Measurements from ENCODE around the gene CCDC28B. TPM values are rescaled to one million over a fixed set of nuclear protein-coding genes. Genes with fewer than 3 reads are reported as not detected.
A peak's percentile ranks its signal among the peaks of the same experiment; 100 is the strongest.

The CCDC28B gene
- polyA plus RNA-seq, 1 donor = 21.3 TPM

DNA sequence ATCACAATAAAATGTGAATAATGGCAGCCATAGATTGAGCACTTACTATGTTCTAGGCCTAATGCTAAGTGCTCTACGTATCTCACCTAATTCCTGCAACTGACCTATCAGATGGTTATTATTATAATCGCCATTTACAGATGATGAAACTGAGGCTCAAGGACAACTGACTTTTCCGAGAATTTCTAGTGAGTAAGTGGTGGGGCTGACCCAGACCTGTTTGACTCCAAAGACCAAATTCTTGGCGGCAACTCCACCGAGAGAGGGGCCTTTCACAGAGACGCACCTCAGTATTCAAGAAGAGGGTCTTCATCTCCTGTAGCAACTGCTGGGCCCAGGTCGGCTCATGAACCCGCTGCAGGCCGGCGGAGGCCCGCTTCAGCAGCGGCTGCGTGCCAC lies 21.2 kb downstream of the CCDC28B start:
- no peak for DNase-seq

DNA sequence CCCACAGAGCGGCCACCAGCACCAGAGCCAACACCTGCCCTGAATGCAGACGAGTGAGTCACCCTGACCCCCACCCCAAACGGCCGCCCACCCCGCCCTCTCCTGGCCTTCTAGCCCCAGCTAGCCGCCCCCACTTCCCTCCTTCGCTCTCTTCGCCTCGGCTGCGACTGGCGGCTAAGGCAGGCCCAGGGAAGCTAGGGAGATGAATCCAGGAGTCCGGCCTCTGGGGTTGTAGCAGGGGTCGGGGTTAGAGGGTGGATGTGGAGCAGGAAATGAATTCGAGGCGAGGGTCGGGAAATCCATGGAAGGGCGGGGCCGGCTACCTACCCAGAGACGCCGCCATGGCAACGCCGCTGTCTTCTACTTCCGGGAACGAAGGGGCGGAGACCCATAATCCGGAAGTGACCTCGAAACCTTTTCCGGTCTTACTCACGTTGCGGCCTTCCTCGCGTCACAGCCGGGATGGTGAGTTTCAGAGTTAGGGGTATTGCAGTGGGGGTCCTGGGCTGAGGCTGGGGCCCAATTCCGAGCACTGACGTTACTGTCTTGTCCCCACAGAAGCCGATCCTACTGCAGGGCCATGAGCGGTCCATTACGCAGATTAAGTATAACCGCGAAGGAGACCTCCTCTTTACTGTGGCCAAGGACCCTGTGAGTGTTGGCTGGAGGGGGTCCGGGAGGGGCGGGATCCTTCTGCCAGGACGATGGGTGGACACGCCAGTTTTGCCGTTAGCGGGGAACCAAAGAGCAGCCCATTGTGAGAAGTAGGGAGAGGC lies 21.8 kb downstream of the CCDC28B start, which contains the start of the genes EIF3I and TMEM234:
TSS of gene EIF3I (plus strand) at position 428 of the 776 bp plus-strand sequence. CDS start at position 463, 35 bp downstream.
TSS of gene TMEM234 (minus strand) at position 374 of the 776 bp plus-strand sequence. CDS start at position 343, 31 bp downstream.
- DNase-seq = peak; percentile 93

DNA sequence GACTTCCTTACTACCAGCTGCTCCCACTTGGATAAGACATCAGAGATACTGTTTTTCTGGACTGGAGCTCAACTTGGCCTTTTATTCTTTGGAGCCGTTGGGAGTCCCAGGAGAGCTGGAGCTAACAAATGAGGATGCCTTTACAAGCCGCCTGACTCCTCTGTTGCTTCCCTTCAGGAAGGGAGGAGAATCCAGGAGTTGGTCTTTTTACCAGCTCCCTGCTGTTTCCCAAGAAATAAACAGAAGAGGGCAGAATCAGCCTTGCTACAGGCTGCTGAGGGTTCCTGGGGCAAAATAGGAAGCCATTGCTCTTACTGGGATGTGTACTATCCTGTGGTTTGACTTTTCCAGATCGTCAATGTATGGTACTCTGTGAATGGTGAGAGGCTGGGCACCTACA lies 23.3 kb downstream of the CCDC28B start:
- no peak for DNase-seq

DNA sequence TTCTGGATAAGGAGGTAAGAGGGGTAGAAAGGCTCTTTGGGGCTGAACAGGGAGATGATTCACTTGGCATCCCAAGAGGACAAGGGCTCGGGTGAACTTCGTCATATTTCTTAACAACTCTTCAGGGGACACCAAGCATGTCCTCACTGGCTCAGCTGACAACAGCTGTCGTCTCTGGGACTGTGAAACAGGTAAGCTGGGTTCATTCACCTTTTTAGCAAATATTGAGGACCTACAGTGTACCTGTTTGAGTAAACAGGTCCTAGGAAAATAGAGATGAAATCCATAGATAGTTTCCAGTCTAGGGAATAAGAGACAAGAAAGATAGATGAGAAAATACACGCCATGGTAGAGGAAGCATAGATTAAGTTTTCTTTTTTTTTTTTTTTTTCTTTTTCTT lies 23.9 kb downstream of the CCDC28B start:
- DNase-seq = no peak

DNA sequence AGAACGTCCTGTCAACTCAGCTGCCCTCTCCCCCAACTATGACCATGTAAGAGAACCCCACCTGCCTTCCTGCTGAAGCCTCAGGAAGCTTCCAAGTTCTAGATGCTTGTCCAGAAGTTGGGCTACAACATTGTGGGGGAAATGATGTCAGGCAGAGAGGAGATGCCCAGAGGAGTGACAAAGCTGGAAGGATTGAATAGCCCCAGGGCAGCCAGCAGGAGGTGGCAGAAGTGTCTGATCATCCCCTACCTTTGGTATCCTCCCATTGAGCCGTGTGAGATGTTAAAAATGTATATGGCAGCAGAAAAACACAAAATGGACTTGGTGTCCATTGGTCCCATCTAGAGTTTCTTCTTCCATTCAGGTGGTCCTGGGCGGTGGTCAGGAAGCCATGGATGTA lies 28.4 kb downstream of the CCDC28B start:
- DNase-seq = no peak

DNA sequence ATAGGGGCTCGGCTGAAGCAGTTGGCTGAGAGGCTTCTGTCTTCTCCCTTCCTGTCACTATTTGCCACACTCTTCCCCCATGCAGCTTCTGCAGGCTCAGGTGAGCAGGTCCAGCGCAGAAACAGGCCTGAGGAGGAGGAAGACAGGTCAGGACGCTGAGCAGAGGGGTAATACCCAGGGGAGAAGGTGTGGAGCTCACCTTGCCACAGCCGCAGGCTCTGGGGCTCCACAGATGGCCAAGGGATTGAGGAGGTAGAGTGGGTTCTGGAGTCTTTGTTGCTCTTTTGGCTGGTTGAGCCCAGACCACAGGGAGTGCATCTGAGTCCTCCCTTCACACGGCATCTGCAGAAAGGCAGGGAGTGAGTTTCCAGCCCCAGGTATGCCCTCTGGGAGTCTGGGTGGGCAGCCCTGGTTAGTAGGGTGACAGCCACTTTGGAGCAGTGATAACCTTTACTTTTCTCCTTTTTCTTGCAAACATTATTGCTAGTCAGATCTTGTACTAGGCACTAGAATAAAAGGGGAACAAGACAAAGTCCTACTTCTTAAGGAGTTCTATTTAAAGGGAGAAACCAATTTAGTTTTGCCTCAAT lies 31.5 kb downstream of the CCDC28B start:
- no peak for DNase-seq

DNA sequence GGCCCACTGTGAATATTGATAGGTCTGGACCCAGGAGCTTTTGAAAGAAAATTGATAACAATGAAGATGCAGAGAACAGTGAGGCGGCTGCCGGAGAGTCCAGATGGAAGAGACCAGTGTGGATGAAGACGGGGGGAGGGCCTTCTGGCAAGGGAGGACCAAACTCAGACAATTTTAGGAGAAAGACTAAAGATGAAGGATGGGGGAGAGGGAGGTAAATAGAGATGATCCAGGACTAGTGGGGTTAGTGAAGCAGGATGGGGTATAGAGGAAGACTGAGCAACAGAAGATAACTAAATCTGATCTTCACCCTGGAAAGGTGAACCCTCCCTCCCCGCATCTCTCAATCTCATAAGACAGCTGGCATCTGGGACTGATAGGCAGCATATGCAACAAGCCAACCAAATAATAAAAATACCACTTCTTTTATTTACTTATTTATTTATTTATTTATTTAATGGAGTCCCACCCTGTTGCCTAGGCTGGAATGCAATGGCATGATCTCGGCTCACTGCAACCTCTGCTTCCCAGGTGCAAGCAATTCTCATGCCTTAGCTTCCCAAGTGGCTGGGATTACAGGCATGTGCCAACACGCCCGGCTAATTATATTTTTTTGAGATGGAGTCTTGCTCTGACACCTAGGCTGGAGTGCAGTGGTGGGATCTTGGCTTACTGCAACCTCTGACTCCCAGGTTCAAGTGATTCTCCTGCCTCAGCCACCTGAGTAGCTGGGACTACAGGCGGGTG lies 32.3 kb downstream of the CCDC28B start:
- DNase-seq = no peak

DNA sequence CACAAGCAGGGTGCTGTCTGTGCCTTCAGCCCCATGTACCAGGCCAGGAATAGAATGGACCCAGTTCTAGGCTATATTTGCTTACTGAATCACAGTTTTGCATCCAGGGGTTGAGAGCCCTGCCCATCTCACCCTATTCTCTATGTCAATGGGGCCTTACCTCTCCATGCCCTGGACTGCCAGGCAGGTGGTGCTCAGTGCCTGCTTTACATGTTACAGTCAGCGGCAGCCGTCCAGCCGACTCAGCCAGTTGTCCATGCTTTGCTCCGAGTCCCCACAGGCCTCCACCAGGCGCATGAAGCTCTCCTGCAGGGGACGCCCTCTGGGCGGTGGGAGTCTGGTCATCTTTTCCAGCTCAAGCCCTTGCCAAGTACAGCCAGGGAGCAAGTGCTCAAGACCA lies 34.4 kb downstream of the CCDC28B start:
- no peak for DNase-seq

DNA sequence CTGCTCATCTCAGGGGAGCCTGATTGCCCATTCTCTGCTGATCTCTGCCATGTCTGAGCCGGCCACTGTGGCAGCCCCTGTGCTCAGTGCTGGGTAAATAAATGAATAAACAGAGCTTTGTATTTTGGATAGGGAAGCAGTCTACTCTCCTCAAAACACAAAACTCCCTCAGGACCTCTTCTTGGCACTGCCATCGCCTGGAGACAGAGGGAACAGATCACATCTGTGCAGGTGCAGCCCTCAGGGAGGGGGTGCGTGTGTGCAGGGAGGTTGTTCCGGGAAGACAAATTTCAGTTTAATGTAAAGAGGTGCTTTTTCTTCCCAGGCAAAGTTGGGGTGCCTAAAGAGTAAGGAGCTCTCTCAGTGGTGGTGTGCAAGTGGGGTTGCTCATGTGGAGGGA lies 38.9 kb downstream of the CCDC28B start:
- no peak for DNase-seq

DNA sequence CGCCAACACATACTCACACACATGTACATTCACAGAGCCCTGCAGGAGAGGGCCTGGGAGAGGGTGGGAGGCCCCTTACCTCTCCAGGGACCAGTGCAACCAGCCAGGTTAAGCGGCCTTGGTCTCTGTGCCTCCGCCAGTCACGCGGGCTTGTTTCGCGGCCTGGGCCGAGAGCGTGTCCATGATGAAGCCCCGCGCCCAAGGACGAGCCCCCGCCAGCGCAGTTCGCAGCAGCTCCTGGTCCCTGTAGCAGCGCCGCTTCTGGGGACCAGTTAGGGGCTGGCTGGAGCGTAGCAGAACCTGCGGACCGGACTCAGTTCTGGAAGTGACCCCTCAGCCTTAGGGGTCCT lies 39.4 kb downstream of the CCDC28B start:
- DNase-seq = no peak

DNA sequence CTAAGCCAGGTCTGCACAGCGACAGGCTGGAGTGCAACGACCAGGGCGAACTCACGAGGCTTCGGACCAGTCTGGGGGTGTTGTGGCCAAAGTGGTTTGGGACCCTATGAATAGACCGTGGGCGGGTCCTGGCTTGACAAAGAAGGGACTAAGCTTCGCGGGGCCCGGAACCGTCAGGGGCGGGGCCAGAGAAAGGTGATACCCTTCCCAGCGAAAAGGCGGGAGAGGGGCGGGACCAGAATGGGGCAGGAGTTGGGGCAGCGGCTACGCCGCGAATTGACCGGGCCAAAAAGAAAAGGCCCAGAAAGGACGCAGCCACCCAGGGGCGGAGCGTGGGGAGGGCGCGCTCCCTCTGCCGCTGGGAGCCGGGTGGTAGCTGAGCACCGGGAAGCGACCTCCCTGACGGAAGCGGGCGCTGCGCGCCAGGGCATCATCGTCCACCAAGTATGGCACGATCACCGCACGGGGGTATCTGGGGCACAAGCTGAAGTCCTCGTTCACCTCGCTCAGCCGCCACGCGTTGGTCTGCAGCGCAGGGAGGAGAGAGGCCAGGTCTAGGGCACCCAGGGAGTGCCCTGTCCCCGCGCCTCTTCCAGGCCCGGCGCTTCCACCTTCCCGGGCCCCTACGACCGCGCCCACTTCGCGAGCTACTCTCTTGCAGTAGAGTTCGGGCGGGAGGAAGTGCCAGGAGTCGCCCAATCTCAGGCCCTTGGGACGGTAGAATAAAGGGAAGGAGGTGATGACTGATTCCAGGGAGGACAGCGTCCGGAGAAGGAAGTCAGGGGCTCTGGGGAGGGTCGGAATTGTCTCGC lies 40.0 kb downstream of the CCDC28B start:
- peak; percentile 81 for DNase-seq

DNA sequence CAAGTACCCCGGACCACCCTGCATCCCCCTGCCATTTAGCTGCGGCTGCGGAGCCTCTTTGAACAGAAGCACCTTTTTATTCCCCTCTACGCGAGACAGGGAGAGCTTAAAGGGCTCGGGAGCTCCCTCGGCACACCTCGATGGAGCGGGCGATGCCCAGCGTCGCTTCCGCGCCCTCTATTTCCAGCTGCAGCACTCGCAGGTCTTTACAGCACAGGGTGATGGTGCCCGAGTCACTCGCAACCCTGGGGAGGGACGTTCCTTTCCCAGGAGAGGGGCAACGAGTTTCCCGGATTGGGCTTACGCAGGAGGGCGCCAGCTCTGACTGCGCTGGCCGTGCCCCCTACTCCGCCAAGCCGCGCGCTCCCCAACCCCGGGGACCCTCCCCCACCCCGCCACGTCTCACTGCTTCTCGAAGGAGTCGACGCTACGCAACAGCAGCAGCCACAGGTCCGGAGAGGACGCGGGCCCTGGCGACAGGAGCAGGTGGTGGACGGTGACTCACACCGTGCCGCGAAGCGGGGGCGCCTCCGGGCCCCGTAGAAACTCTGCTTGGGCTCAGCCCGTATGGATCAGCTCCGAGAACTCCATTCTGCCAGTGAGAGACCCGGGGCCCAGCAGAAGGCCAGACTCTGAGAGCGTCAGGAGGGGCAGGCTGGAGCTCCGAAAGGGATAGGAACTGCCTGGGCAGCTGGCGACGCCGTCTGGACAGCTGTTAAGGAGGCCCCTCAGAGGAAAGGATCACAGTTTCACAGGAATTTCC lies 40.8 kb downstream of the CCDC28B start:
- peak; percentile 70 for DNase-seq

DNA sequence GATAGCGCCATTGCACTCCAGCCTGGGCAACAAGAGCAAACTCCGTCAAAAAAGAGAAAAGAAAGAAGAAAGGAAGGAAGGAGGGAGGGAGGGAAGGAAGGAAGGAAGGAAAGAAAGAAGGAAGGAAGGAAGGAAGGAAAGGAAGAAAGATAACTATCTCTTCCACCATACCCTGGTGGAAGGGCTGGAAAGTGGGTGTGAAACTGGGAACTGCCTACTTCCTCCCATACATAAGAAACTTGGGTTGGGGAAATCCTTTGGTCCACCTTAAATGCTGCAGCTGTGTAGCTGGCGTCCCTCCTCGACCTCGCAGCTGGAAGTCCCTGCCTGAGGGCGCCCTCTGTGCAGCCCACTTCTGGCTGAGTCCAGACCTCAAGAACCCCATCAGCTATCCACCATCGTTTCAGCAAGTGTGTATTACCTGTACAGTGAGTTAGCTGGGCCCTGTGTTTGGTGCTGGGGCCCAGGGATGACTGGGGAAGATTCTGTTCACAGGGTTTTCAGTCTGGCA lies 42.0 kb downstream of the CCDC28B start:
- no peak for DNase-seq

DNA sequence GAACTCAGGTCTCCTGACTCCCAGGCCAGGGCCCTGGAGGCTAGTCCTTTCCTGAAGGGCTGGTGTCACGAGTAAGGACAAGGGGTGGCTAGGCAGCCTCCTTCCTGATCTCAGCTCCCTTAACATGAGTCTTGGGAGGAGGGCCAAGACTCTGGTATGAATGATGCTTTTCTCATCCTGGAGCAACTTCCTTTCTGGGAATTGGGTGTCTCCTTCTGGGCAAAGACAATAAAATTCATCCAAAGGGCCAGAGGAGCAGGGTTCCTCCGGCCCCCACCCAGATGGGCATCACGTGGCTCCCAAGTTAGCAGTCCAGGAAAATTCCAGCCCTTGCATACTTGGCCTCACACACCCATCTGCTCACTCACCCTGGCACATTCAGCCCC lies 46.5 kb downstream of the CCDC28B start, which contains the start of gene FAM167B:
TSS of gene FAM167B (plus strand) at position 335 of the 386 bp plus-strand sequence. CDS start 200 bp downstream, outside the sequence.
- DNase-seq = no peak

DNA sequence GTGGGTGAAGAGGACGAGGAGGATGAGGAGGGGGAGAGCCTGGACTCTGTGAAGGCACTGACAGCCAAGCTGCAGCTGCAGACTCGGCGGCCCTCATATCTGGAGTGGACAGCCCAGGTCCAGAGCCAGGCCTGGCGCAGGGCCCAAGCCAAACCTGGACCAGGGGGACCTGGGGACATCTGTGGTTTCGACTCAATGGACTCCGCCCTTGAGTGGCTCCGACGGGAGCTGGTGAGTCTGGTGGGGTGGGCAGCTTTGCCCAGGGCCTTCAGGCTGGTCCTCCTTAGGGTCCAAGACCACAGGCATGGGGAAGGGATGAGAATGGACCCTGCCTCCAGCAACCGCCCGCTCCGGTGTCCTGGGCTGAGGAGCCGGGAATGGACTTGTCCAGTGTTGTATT lies 47.1 kb downstream of the CCDC28B start:
- no peak for DNase-seq

DNA sequence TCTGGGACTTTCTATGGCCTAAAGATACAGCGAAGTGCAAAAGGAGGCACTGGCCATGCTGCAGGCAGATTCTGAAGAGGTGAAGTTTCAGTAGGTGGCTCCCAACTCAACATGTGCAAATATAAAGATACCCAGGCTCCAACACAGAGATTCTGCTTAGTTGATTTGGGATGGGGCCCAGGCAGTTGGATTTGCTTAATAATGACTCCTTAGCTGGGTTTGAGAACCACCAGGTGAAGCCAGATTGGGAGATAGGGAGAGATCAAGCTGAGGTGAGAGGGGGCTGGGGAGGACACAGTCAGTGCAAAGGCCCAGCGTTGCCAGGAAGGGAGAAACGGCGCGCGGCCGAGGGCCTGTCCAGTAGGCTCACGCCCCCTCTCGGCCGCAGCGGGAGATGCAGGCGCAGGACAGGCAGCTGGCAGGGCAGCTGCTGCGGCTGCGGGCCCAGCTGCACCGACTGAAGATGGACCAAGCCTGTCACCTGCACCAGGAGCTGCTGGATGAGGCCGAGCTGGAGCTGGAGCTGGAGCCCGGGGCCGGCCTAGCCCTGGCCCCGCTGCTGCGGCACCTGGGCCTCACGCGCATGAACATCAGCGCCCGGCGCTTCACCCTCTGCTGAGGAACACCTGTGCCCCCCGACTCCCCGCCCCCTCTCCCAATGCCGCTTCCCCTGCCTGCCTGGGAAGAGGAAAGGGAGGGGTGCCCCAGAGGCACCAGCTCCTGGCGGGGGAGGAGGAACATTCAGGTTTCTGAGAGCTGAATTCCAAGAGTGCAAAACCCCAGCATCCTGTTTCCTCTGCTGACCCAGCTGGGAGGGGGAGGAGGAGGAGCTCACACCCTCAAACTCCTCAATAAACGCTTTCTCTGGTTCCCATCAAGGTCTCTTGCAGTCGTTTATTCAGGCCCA lies 47.8 kb downstream of the CCDC28B start:
- no peak for DNase-seq

DNA sequence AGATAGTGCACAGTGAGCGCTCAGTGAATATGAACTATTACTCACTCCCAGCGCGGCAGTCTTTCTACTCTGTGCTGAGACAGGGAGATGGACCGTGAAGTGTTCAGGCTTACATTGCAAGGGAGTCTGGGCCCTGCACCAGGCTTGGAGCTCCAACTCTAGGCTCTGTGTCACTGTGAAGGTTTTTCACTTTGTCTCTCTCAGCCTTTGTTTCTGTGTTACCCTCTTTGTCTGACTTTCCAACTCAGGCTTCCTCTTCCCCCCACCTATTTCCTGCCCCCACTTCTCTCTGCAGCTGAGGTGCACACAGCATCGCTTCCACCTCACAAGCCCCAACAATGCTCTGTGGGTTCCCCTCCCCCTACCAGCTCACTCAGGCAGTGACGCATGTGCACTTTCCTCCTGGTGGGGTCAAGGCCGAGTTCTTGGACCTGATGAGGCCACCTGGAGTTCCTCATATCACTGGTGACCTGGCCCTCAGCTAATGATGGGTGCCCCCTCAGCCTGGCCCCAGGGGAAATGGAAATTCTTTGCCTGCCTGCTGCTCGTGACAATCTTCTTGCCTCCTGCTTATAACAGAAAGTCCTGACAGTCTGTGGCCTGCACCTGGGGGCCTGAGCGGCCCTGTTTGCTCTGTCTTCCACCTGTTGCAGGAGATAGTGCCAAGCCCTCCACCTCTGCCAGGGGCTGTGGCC lies 49.6 kb downstream of the CCDC28B start:
- DNase-seq = no peak

DNA sequence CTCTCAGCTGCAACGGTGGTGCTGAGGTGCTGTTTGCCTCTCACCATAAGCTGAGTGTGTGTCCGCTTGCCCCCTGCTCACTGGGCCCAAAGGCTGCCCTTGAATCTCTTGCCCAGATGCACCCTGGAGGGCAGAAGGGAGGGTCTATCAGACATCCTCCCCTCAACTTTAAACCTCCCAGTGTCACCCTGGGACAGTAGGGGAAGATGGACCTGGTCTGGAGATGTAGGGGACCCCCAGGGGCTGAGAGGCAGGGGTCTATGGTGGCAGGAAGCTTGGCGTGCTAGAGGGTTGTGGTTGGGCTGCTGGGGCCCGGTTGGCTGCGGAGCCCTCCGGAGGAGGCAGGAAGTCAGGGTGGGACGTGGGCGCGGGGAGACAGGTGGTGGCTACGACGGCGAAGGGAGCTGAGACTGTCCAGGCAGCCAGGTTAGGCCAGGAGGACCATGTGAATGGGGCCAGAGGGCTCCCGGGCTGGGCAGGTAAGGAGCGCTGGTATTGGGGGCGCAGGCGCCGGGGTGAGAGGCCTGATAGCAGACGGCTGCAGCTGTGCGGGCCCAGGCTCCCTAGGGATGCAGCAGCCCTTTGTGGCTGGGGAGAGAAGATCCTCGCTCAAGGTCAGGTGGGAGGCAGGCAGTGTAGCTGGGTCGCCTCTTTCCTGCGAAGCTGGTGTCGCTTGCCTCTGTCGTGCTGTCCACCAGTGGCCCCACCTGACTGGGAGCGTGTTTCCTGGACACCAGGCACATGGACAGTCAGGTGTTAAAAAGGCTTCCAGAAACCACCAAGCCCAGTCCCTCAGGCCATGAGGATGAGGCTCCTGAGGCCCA lies 50.7 kb downstream of the CCDC28B start, which contains the start of gene LCK:
TSS of gene LCK (plus strand) at position 373 of the 824 bp plus-strand sequence. CDS start 23,065 bp downstream, outside the sequence.
- no peak for DNase-seq
